Activated naive CD8-positive, alpha-beta T cell treated with anti-CD3 and anti-CD28 coated beads, Interleukin-2, amount 10 ng/mL, durations not matched to agents 7 days and 5 days (primary cell): ENCODE results near the gene CHMP4A. TPM values are rescaled to one million over a fixed set of nuclear protein-coding genes. Genes with fewer than 3 reads are reported as not detected.

Experiments used
- ATAC-seq: fragments of 150-1000 bp; cut with Tn5 transposase; one replicate; pipeline ENCODE4 v1.10.0; 2021; ENCODE audit warnings: low read depth, moderate library complexity
- POLR2A ChIA-PET: fragments of 350-600 bp; sonication (Branson Sonifier 250); formaldehyde crosslinking; loops from one replicate; lab custom pipeline; 2021; ENCODE audit warnings: antibody characterized with exemption; lab: Charles Lee
- DNase-seq: peaks from one replicate; pipeline ENCODE4 v3.0.0; 2021
- H3K27ac Mint-ChIP-seq: one replicate; pipeline ENCODE4 v1.8.0; 2022; ENCODE audit warnings: mild to moderate bottlenecking, mixed read lengths
- H3K27me3 Mint-ChIP-seq: one replicate; pipeline ENCODE4 v1.8.0; 2022; ENCODE audit warnings: mild to moderate bottlenecking, moderate library complexity, mixed read lengths
- H3K36me3 Mint-ChIP-seq: one replicate; pipeline ENCODE4 v1.8.0; 2021; ENCODE audit warnings: mild to moderate bottlenecking, mixed read lengths
- H3K4me1 Mint-ChIP-seq: one replicate; pipeline ENCODE4 v1.8.0; 2021; ENCODE audit warnings: mixed read lengths
- H3K4me3 Mint-ChIP-seq: one replicate; pipeline ENCODE4 v1.8.0; 2022; ENCODE audit warnings: mild to moderate bottlenecking, moderate library complexity, mixed read lengths
- H3K9me3 Mint-ChIP-seq: one replicate; pipeline ENCODE4 v1.8.0; 2021; ENCODE audit warnings: mixed read lengths
- total RNA-seq, 2 experiments: library from RNA; stranded (reverse); gene quantifications; one replicate each; pipeline ENCODE4 v1.2.3, GENCODE V29; 2021

Gene CHMP4A
- total RNA-seq, 2 experiments from 2014 or later = 93.6 to 97.8 TPM

DNA sequence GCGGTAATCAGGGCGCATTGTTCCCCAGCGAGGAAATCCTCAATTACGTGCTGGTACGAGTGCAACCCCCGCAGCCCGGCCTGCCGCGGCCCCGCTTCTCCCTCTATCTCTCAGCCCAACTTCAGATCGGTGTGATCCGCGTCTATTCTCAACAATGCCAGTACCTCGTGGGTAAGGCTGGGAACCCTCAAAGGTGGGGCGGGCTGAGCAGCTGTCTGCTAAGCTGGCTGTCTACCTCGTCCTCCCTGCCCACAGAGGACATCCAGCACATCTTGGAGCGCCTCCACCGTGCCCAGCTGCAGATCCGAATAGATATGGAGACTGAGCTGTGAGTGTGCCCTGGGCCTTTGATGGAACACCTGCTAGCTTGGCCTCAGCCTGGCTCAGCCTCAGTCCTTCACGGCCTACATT is 40.4 kb downstream of the CHMP4A start:
- no peak for DNase-seq
- peaks cover 26% of the 10 kb centered on the region for H3K36me3 Mint-ChIP-seq
- no peaks in the 10 kb centered on the region for H3K27me3 Mint-ChIP-seq
- no peak for ATAC-seq
- peak overlapping the region; percentile 93 for H3K4me3 Mint-ChIP-seq
- H3K9me3 Mint-ChIP-seq = no peaks in the 10 kb centered on the region
- H3K27ac Mint-ChIP-seq = peak overlapping the region; percentile 33
- POLR2A ChIA-PET = interaction anchor here (1.0 to 4.7 kb wide), 4 partner anchors 8 to 15 kb away, joined by 3 to 82 read pairs (median 7); partner anchors contain the start of genes IPO4 and IRF9
- peaks cover 15% of the 10 kb centered on the region for H3K4me1 Mint-ChIP-seq

DNA sequence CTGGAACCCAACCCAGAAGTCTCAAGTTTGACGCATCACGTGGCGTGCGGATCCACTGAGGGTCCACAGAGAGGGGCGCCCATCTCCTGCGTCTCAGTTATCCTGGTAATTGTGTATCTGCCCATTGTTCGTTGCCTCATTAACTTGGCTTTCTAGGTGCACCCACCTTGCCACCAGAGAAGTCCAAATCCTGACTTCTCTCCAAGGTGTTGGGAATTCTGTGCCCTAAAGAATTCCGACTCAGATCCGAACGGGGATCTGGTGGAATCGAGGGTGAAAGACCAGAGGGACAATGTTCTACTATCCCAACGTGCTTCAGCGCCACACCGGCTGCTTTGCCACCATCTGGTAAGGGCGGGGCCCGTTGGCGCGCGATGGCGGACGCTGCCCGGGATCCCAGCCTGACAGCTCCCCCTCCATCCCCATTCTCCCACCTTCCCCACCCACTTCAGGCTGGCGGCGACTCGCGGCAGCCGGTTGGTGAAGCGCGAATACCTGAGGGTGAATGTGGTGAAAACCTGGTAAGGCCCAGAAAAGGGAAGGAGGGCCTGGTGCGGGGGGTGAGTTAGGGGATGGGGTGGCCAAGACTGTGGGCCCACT is 40.9 kb downstream of the CHMP4A start:
- H3K27me3 Mint-ChIP-seq = no peaks in the 10 kb centered on the region
- H3K36me3 Mint-ChIP-seq = peaks cover 30% of the 10 kb centered on the region

DNA sequence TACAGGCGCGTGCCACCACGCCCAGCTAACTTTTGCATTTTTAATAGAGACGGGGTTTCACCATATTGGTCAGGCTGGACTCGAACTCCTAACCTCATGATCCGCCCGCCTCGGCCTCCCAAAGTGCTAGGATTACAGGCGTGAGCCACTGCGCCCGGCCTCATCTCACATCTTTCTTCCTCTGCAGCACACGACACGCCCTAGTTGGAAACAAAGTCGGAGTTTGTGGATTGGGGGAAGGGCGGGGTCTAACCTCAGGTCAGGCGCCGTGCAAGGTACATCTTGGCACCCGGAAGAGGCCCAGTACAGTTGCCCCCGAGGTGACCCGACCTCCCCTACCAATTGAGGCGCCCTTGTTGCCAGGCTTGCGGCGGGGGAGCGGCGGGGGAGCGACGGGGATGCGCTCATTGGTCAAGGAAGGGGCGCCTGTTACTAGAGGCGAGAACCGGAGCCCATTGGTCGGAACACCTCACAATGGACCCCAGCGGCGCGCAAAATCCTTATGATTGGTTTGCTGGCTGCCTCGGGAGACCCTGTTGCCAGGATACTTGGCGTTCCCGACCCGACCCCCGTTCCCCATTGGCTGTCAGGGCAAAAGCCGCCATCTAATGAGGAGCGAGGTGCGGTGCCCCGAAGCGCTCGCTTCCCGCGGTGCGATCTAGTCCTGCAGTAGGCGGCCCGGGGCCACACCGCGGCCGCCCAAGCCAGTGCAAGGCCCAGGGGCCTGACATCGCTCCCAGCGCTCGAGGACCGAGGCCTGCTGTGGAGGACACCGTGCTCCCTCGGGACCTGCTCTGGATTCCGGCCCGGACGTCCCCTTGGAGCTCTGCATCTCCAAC is 41.6 kb downstream of the CHMP4A start, which contains the start of gene REC8:
REC8 (plus strand) TSS at position 659 of the 839 bp plus-strand sequence. CDS start 473 bp downstream, outside the sequence.
- Mint-ChIP-seq H3K9me3 (no peaks in the 10 kb centered on the region), H3K27ac (peak within 1 kb of the TSS; percentile 88), H3K27me3 (no peaks in the 10 kb centered on the region), H3K4me3 (peak within 1 kb of the TSS; percentile 93), H3K4me1 (peaks cover 19% of the 10 kb centered on the region), H3K36me3 (peaks cover 28% of the 10 kb centered on the region)
- peak; percentile 86 for ATAC-seq
- POLR2A ChIA-PET = interaction anchor here (0.6 to 4.7 kb wide), 10 partner anchors 9 to 151 kb away, joined by 3 to 82 read pairs (median 6); partner anchors contain the start of genes CHMP4A, DCAF11, IRF9 and NRL
- DNase-seq = peak; percentile 78

More for the DNA sequence above, 40.9 kb downstream of the CHMP4A start:
- Mint-ChIP-seq H3K4me1 (peaks cover 16% of the 10 kb centered on the region), H3K27ac (peak overlapping the region; percentile 60), H3K9me3 (no peaks in the 10 kb centered on the region), H3K4me3 (peak overlapping the region; percentile 93)
- DNase-seq (no peak), ATAC-seq (no peak)
- POLR2A ChIA-PET = interaction anchor here (1.0 to 4.7 kb wide), 8 partner anchors 8 to 41 kb away, joined by 3 to 82 read pairs (median 10); partner anchors contain the start of genes CHMP4A, IPO4, IRF9 and RNF31

DNA sequence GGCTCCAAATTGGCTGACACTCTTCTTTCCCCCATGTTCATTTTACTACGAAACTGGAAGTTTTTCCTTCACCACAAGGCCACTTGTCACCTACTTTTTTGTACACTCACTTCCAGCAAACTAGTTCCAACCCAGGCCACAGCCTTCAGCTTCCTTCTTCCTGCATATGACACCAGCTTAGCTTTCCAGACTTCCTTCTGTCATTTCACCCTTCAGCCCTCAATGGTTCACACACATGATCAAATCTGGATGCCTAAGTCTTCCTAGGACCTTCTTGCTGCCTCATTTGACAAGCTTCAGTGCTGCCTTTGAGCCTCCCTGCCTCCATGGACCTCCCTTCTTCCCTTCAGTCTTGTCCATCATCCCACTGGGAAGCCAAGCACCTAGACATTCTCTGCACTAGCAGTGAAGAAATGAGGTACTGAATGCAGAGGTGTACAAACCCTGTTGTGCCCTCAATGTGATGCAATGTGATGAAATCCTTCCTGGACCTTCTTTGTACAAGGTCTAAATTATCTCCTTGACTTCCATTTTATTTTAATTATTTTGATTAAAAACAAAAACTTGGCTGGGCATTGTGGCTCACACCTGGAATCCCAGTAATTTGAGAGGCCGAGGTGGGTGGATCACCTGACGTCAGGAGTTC is 45.7 kb downstream of the CHMP4A start:
- Mint-ChIP-seq H3K27me3 (no peaks in the 10 kb centered on the region), H3K36me3 (peaks cover 53% of the 10 kb centered on the region), H3K4me3 (no peak overlapping the region), H3K27ac (peak overlapping the region; percentile 21), H3K9me3 (no peaks in the 10 kb centered on the region), H3K4me1 (peaks cover 43% of the 10 kb centered on the region)
- ATAC-seq (no peak), DNase-seq (no peak)
- POLR2A ChIA-PET = interaction anchor here (1.5 kb wide), 1 partner anchor 28 kb away, joined by 9 read pairs; the partner anchor contains the start of gene TM9SF1

DNA sequence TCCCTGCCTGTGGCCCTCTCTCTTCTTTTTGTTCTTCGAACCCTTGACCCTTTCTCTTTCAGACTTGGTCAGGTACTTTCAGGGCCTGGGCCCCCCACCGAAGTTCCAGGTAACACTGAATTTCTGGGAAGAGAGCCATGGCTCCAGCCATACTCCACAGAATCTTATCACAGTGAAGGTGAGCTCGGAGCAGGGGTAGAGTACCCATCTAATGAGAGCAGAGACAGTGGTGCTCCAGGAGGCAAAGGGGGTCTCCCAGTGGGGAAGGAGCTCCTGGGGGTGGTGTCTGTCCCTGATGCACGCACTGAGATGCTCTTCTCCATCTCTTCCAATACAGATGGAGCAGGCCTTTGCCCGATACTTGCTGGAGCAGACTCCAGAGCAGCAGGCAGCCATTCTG is 47.5 kb downstream of the CHMP4A start:
- Mint-ChIP-seq H3K9me3 (no peaks in the 10 kb centered on the region), H3K27me3 (no peaks in the 10 kb centered on the region), H3K4me3 (no peak overlapping the region), H3K4me1 (peaks cover 50% of the 10 kb centered on the region), H3K27ac (no peak overlapping the region), H3K36me3 (peaks cover 66% of the 10 kb centered on the region)
- ATAC-seq (no peak), DNase-seq (no peak)
- POLR2A ChIA-PET = interaction anchor here (0.9 to 2.3 kb wide), 9 partner anchors 14 to 105 kb away, joined by 3 to 15 read pairs (median 6); partner anchors contain the start of genes DCAF11, EMC9, IPO4 and NRL

DNA sequence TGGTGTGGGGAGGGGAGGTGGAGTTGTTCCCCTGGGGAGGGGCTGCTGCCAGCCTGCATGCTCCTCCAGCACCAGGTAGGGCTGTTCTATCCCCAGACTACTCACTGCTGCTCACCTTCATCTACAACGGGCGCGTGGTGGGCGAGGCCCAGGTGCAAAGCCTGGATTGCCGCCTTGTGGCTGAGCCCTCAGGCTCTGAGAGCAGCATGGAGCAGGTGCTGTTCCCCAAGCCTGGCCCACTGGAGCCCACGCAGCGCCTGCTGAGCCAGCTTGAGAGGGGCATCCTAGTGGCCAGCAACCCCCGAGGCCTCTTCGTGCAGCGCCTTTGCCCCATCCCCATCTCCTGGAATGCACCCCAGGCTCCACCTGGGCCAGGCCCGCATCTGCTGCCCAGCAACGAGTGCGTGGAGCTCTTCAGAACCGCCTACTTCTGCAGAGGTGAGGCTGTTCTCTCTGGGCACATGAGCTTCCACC is 48.7 kb downstream of the CHMP4A start:
- Mint-ChIP-seq H3K27me3 (no peaks in the 10 kb centered on the region), H3K4me1 (peaks cover 56% of the 10 kb centered on the region), H3K27ac (peak overlapping the region; percentile 100), H3K36me3 (peaks cover 69% of the 10 kb centered on the region), H3K4me3 (no peak overlapping the region), H3K9me3 (no peaks in the 10 kb centered on the region)
- no peak for ATAC-seq
- POLR2A ChIA-PET = interaction anchor here (1.0 to 2.3 kb wide), 12 partner anchors 11 to 82 kb away, joined by 3 to 15 read pairs (median 6); partner anchors contain the start of genes DCAF11, EMC9, FITM1 and IPO4
- no peak for DNase-seq

DNA sequence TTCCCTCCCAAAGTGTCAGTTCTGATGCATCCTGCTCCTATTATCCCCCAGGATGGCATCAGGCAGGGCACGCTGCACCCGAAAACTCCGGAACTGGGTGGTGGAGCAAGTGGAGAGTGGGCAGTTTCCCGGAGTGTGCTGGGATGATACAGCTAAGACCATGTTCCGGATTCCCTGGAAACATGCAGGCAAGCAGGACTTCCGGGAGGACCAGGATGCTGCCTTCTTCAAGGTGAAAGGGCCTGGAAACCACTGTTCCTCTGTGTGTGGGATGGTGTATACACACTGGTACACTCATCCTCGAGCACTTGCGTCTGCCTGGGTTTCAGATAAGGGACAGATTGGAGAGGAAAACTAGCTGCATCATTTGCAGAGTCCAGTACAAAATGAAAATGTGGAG is 51.2 kb downstream of the CHMP4A start:
- DNase-seq (no peak), ATAC-seq (no peak)
- Mint-ChIP-seq H3K9me3 (no peaks in the 10 kb centered on the region), H3K27me3 (no peaks in the 10 kb centered on the region), H3K27ac (peak overlapping the region; percentile 100), H3K4me1 (peaks cover 50% of the 10 kb centered on the region), H3K4me3 (peak overlapping the region; percentile 97), H3K36me3 (peaks cover 69% of the 10 kb centered on the region)
- POLR2A ChIA-PET = interaction anchor here (0.6 to 4.8 kb wide), 28 partner anchors 10 to 268 kb away, joined by 3 to 347 read pairs (median 12); partner anchors contain the start of genes CARMIL3, CBLN3, CHMP4A and CIDEB

DNA sequence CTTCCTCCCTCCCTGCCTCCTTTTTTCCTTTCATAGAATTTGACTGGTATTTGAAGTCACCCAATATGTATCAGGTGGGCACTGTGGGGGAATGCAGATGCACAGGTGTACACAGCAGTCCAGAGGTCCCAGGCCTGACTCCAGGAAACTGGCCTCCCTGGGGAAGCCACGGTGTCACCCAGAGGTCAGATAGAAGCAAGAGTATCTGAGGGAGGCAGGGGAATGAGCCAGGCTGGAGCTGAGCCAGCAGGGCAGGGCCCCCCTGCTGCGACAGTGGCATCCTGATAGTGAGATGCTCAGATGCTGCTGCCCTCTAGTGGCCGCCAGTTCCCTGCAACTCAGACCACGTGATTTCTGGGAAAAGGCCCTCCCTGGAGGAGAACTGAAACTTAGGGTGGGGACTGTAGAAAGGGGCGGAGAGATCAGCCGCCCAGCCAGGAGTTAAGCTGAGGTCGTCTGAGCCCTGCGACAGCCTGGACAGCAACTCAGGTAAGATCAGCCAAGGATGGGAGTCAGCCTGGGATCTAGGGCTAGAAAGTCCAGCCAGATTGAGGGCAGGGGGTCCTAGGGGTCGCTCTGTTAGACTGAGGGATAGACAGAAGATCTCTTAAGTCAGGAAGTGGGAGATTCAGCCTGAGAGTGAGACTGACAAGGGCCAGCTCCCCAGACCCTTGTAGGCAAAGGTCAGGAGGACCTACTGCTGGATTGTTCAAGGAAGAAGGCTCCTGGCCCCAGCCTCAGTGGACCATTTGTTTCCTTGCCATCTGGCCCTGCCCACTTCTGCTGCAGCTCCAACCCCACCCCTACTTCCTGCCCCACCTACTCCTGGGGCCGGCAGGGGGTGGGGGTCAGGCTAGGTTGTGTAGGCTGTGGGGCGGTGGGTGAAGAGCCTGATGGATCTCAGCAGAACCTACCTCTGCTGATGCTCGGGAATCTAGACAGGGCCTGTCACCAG is 52.2 kb downstream of the CHMP4A start, which contains the start of gene IRF9:
IRF9 (plus strand) TSS at position 416 of the 955 bp plus-strand sequence. CDS start 880 bp downstream, outside the sequence.
- DNase-seq (peak; percentile 98), ATAC-seq (peak; percentile 87)
- Mint-ChIP-seq H3K4me1 (peaks cover 47% of the 10 kb centered on the region), H3K27ac (peak within 1 kb of the TSS; percentile 100), H3K27me3 (no peaks in the 10 kb centered on the region), H3K9me3 (no peaks in the 10 kb centered on the region), H3K4me3 (peak within 1 kb of the TSS; percentile 97), H3K36me3 (peaks cover 73% of the 10 kb centered on the region)
- POLR2A ChIA-PET = interaction anchor here (0.6 to 4.8 kb wide), 34 partner anchors 11 to 551 kb away, joined by 3 to 347 read pairs (median 11); partner anchors contain the start of genes CARMIL3, CBLN3, CHMP4A and CIDEB

DNA sequence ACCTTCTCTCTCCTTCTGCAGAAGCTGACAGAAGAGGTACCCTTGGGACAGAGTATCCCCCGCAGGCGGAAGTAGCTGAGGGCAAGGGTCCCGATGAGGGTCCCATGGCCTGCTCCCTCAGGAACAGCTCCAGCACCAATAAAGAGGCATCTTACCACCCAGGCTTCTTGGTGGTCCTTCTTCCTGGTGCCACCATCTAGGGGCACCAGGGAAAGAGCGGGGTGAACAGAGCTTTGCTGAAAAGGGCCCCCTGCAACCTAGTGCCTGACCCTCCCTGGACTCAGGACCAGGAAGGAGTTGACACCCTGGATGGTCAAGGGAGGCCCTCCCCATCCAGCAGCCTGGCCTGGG is 52.8 kb downstream of the CHMP4A start:
- ATAC-seq = no peak
- Mint-ChIP-seq H3K36me3 (peaks cover 72% of the 10 kb centered on the region), H3K4me1 (peaks cover 43% of the 10 kb centered on the region), H3K9me3 (no peaks in the 10 kb centered on the region), H3K27me3 (no peaks in the 10 kb centered on the region), H3K4me3 (peak overlapping the region; percentile 37), H3K27ac (peak overlapping the region; percentile 100)
- no peak for DNase-seq
- POLR2A ChIA-PET = interaction anchor here (0.8 to 4.8 kb wide), 26 partner anchors 11 to 270 kb away, joined by 3 to 347 read pairs (median 14); partner anchors contain the start of genes CARMIL3, CBLN3, CHMP4A and DCAF11

DNA sequence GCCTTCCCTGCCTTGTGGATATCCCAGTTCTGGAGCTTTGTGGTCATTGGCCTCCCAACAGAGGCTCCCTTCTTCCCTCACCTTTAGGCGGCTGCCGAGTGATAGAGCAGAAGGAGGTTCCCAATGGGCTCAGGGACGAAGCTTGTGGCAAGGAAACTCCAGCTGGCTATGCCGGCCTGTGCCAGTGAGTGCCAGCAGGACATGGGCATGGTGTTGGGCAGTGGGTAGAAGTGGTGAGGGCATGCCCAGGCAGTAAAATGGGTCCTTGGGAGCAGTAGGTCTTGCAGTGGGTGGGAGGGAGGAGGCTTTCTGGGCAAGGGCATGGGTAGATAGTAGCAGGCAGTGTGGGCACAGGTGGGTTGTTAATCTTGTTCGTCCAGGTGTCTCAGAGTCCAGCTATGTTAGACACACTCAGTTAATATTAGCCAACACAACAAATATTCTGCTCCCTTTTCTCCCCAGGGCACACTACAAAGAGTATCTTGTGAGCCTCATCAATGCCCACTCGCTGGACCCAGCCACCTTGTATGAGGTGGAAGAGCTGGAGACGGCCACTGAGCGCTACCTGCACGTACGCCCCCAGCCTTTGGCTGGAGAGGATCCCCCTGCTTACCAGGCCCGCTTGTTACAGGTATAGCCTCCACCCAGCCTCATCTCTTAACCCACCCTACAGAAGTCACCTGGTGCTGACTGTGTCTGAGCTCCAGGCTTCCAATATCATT is 53.4 kb downstream of the CHMP4A start:
- no peak for DNase-seq
- Mint-ChIP-seq H3K4me1 (peaks cover 39% of the 10 kb centered on the region), H3K36me3 (peaks cover 70% of the 10 kb centered on the region), H3K4me3 (peak overlapping the region; percentile 37), H3K9me3 (no peaks in the 10 kb centered on the region), H3K27ac (peak overlapping the region; percentile 100), H3K27me3 (no peaks in the 10 kb centered on the region)
- POLR2A ChIA-PET = interaction anchor here (0.6 to 4.8 kb wide), 20 partner anchors 12 to 151 kb away, joined by 3 to 347 read pairs (median 12); partner anchors contain the start of genes CARMIL3, CHMP4A, DCAF11 and EMC9
- no peak for ATAC-seq
